GM21360 (cell line): ENCODE measurements around the gene RIPOR2.

Experiments
- ATAC-seq: cut with Tn5 transposase; IDR thresholded peaks from one replicate; pipeline ENCODE4 v1.9.1; 2021; ENCODE audit warnings: mild to moderate bottlenecking, moderate library complexity; ENCODE audit not compliant: unreplicated experiment

RIPOR2 gene, protein sequence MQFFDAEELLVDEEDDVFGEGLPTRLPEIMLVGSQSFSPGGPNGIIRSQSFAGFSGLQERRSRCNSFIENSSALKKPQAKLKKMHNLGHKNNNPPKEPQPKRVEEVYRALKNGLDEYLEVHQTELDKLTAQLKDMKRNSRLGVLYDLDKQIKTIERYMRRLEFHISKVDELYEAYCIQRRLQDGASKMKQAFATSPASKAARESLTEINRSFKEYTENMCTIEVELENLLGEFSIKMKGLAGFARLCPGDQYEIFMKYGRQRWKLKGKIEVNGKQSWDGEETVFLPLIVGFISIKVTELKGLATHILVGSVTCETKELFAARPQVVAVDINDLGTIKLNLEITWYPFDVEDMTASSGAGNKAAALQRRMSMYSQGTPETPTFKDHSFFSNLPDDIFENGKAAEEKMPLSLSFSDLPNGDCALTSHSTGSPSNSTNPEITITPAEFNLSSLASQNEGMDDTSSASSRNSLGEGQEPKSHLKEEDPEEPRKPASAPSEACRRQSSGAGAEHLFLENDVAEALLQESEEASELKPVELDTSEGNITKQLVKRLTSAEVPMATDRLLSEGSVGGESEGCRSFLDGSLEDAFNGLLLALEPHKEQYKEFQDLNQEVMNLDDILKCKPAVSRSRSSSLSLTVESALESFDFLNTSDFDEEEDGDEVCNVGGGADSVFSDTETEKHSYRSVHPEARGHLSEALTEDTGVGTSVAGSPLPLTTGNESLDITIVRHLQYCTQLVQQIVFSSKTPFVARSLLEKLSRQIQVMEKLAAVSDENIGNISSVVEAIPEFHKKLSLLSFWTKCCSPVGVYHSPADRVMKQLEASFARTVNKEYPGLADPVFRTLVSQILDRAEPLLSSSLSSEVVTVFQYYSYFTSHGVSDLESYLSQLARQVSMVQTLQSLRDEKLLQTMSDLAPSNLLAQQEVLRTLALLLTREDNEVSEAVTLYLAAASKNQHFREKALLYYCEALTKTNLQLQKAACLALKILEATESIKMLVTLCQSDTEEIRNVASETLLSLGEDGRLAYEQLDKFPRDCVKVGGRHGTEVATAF

DNA sequence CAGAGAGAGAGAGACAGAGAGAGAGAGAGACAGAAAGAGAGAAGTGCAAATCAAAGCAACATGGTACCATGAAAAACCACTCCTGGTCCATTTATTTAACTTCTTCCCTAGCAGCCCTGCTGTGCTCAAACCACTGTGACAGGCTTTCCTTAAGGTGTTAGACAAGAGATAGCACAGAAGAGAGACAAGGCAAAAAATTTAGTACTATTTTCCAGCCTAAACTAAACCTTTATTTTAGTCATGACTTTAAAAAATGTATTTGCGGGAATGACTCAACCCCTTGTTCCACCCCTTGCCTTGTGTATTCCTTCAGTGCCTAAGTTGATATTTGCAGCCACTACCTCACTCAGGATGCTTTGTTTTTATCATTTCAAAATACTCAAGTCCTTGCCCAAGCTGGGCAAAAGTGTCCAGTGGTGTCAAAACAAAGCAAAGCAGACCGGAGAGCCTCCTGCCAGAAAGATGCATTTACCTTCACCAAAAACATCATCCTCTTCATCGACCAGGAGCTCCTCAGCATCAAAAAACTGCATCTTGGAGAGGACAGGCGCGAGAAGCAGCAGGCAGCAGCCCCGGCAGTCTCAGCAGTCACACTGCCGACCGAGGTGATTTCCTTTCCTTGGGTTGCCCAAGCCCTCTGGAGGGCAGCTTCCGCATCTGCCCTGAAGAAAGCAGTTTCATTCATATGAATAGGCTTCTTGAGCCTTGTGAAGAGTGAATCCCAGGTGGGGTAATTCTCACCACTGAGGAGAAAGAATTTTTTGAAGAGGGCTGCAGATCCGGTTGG is at the start of gene RIPOR2:
RIPOR2 (minus strand) TSS at position 595 of the 787 bp plus-strand sequence; CDS start at position 533, 62 bp downstream.
- ATAC-seq, result peak; percentile 29

DNA sequence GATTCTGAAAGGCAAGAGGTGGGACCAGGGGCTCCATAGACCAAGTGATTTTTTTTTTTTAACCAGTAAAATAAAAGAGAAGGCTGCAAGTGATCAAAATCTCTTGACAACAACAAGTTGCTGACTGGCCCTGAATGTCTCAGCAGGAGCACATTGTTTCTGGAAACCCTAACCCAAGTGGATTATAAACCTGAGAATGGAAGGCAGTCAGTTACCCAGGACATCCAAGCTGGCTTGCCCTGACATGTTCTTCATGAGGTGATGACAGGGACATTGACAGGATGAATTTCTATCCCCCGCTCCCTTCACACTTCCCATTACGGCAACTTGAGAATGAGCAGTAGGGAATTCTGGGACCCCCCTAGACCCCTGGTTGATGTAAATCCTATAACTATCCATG is 49.6 kb upstream of the RIPOR2 start:
- ATAC-seq, result no peak

DNA sequence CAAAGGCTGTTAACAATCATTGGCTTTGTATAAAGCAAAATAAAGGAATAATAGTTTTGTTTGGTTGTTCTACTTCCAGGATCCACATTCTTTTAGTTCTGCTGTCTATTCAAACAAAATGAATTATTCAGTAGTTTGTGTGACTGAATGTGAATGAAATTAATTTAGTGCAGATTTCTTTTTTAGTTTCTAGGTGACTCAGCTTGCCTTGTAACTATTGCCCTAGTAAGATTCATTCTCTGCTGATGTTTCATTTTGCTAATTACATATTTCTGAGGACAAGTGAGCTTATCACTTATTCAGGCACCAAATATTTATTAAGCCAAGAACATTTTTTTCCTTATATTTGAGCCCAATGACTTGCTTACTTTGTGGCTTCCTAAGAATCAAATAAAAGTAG is 46.5 kb upstream of the RIPOR2 start:
- no peak for ATAC-seq

DNA sequence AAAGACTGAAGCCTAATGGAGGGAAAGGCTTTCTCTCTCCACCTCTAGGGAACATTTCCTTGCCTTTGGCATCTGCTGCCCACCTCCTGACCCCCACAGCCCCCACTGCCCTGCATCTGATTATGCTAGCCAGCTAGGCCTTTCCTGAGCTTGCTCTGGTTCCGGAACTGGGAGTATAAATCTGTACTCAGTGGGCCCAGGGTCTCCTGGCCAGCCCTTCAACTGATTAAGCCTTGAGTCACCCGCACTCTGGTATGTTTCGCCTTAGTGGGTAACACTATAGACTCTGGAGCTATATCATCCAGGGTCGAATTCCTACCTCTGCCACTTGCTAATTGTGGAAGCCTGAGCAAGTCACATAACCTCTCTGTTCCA is 45.6 kb upstream of the RIPOR2 start:
- ATAC-seq, result no peak

DNA sequence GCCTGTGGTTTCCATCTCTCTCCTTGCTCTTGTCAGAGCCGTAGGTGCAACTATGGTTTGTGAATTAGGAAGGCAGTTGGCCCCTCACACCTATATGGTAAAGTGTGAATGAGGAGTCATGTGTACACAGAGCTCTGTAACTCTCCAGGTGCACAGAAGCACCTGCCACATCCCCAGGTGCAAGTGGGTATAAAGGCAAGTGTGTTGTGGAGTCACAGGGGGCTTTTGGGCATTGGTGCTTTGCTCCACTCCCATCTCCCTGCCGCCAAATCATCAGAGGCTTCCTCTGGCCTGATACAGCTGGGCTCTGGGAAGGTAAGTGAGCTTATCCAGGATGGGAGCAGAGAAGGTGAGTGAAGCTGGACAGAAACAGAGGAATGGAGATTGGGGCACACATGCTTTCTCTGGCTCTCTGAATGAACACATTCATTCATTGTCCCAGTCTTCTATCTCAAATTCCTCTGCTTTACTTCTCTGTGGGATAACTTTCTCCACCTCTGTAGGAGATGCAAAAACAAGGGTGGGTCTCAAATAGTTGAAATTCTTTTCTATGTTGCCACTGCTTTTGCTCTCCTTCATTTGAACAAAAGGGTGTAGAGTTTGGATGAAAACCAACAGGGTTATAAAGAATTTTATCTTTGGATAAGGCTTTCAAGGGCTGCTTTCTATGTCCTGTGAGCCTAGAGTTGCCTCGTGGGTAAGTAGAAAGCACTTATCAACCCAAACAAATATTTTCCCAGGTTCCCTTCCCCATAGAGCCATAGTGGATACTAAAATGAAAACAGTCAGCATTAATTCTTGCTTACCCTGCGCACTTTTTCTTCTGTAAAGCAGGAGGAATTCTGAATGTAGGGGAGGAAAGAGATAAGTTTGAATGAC is 45.0 kb upstream of the RIPOR2 start:
- ATAC-seq, result no peak

DNA sequence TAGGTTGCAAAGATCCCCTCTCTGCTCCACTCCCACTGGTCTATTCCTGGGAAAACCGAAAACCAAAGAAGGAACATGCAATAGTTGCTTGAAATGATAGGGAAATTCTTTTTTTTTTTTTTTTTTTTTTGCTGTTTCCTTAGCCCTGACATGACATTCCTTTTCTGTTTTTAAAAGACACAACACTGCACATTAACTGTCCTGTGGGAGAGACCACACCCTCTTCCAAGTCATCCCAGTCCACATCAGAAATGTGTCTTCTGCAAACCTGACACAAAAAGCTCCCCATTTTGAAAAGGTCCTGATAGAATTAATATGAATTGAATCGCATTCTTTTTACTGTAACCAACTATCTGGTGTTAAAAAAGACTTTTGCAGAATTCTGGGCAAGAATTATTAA is 43.4 kb upstream of the RIPOR2 start:
- no peak for ATAC-seq

DNA sequence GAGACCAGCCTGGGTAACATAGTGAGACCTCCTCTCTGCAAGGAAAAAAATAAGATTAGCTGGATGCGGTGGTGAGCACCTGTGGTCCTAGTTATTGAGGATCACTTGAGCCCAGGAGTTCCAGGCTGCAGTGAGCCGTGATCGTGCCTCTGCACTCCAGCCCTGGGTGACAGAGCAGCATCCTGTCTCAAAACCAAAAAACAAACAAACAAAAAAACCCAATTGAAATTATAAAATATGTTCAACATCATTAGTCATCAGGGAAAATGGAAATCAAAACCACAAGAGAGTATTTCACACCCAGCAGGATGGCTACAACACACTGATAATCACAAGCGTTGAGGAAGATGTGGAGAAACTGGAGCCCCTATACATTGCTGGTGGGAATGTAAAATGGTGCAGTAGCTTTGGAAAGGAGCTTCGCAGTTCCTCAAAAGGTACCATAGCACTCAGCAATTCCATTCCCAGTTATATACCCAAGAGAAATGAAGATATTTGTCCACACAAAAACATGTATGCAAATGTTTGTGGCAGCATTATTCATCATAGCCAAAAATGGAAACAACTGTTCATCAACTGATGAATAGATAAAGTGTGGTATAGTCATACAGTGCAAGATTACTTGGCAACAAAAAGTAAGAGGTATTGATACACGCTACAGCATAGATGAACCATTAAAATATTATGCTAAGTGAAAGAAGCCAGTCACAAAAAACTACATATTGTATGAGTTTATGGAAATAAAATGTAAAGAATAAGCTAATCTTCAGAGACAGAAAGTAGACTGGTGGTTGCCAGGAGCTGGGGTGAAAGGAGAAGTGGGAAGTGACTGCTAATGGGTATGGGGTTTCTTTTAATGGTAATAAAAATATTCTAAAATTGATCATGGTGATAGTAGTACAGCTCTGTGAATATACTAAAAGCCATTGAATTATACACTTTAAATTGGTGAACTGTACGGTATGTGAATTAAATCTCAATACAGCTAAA is 38.7 kb upstream of the RIPOR2 start:
- ATAC-seq, result peak; percentile 63

DNA sequence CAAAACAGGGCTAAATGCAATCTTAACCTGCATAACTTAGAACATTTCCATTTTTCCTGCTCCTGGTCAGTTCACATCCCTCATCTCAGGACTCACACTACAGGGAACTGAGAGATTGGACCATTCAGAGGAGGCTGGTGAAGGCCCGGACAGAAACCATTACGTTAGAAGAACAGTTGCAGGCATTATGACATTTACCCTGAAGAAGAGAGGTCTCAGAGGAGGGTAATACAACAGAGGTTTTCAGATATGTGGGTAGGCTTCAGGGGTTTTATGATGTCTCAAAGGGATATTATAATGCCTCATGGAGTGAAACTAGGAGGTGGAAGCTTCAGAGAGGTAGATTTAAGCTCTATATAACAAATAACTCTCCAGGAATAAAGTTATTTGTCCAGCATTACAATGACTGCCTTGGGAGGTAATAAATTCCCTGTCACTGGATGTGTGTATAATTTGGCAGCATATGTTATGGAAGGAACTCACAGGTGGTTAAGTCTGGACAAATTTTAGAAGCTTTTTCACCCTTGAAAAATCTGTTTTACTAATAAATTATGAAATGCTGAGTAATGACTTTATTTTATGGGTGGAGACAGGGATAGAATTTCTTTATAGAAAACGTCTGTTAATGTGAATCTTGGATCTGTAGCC is 36.7 kb upstream of the RIPOR2 start:
- ATAC-seq, result no peak

DNA sequence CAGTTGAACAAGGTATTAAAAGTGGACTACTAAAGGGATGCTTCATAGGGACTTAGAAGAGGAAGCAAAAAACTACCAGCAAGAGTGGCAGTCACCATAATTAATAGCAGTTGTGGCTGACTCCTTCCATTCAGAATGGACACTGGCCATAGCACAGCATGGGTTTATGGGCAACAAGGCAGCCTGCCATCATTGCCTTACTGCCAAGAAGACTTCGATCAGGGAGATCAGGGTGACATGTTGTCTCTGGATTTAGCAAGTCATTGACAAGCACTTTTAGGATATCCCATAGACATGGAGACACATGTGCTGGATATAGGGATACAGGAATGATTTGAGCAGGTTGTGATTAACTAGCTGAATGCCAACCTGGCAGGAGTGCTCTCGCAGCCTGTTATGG is 35.3 kb upstream of the RIPOR2 start:
- no peak for ATAC-seq

DNA sequence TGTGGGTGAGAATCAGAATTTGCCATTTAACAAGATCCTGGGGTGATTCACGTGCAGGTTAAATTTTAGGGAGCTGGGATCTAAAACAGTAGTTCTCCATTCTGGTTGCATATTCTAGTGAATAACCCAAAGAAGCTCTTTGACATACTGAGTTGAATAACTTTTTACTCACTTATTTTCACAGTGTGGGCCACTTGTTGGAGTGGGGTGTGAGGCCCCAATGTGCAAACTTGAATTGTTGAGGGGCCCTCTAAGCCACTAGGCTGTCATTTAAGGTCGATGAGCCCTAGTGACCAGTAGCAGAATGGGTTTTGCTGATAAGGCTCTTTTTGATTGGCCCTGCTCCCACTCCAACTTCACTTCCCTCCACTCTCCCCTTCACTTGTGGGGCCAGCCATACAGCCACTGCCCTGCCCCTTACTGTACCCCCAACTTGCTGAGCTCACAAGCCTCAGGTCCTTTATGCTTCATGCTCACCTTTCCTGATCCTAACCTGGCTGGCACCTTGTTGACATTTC is 33.6 kb upstream of the RIPOR2 start:
- no peak for ATAC-seq

DNA sequence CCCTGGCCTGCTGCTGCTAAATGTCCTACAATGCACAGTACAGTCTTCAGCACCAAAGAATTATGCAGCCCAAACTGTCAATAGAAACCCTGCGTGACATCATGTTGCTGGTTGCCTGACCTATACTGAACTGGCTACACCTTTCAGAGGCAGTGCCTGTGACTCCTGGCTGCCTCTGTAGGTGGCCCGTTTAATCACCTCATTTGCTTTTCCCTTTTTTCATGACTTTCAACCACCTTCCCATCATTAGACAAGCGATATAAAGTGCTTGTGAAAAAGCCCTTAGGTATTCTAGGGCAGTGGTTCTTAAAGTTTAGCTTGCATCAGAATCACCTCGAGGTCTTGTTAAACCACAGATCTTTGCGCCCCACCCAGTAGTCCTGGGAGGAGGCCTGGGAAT is 33.0 kb upstream of the RIPOR2 start:
- no peak for ATAC-seq

DNA sequence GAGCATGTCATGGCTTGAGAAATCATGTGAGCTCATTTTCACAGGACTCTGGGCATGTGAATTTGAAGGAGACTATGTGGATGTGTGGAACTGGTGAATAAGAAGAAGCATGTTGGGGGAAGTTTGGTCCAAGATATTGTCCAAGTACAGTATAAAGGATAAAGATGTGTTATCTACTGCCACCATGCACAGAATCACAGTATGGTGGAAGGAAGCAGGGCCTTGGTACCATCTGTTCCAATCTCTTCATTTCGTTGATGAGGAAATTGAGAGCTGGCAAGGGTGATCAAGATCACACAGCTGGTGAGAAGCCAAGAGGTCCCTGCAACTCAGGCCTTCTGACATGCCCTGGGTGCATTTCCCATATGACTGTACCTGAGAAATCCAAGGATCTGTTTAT is 31.5 kb upstream of the RIPOR2 start:
- ATAC-seq, result no peak

DNA sequence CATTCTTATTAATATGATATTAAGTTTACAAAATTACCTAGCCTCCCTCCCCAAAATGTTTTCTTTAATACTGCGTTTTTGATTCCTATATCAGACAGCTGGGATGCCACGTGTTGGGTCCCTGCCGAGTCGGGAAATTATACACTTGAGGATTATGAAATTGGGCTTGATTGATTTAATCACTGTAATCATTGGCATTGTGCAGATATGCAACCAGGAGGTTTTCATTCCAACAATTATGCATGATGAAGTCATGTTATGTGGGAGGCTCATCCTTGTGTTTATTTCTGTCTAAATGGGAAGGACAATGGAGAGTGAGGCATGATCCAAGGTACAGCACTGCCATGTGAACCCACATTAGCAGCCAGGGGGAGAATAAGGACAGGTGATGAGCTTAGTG is 30.6 kb upstream of the RIPOR2 start:
- ATAC-seq, result no peak

DNA sequence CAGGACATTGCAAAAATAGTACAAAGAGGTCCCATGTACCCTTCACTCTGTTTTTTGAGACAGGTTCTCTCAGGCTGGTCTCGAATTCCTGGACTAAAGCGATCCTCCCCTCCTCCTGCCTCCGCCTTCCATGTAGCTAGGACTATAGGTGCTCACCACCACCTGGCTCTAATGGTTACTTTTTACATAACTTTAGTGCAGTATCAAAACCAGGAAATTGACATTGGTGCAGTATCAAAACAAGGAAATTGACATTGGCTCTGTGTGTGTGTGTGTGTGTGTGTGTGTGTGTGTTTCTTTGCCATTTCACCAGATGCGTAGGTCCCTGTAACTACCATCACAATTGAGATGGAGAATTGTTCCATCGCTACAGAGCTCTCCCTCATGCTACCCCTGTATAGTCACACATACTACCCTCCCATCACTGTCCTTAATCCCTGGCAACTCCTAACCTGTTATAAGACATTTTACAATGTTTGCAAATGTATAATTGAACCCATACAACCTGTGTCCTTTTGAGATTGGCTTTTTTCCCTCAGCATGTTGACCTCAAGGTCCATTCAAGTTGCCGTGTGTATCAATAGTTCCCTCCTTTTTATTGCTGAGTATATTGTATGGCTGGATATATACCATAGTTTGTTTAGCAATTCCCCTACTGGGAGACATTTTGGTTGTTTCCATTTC is 28.3 kb upstream of the RIPOR2 start:
- no peak for ATAC-seq

DNA sequence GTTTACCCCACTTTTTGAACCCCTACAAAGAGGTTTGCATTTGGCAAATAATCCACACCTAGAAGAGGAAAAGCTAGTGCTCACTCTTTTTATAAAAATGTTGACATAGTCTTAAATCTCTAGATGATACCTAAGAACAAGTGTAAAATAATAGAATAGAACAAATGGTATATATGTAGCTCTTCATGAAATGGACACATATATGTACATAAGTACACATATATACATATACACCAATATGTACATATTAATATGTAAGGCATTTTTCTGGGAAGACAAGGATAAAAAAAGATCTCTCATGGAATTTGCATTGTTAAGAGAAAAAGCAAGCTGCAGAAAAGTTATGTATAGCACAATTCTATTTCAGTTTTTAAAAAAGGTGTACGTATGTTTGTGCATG is 27.6 kb upstream of the RIPOR2 start:
- ATAC-seq, result no peak

DNA sequence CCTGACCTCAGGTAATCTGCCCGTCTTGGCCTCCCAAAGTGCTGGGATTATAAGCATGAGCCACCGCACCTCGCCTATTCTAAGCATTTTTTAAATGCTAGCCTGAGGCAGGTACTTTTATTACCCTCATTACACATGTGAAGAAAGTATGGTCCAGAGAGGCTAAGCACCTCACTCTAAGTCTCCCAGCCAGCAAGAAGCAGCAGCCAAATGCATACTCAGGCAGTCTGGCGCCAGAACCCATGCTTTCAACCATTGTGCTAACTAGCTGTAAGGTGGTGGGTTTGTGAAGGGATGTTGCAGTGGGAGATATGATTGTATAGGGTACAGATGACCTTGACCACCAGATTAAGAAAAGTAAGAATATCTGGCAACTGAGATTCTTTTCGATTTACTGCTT is 26.1 kb upstream of the RIPOR2 start:
- ATAC-seq, result no peak

DNA sequence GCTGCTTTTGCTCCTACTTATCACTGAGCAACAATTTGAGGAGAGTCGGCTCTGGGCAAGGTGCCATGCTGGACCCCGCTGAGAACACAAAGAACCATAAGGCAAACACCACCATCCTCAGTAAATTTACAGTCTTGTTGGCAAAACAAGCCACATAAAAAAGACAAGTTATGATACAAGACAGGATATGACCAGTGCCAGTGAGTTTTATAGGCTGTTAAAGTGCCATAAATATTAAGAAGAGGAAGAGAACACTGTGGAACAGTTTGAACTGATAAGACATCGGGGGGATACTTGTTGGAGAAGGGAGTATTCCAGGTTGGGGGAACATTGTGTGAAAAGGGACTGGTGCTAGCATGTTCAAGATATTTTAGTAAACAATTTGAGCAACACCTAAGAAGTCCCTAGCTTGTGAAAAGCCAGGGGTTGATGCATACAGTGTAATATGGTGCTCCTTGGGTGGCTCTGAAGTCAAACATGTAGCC is 25.3 kb upstream of the RIPOR2 start:
- no peak for ATAC-seq
